DND-41 (cell line): ENCODE results near the gene MRPL27.

Experiments
- CTCF ChIP-seq: IDR thresholded peaks from 2 replicates; pipeline ENCODE4 v1.5.1; 2012; ENCODE audit warnings: borderline replicate concordance, low read length, moderate library complexity, mild to moderate bottlenecking; ENCODE audit not compliant: poor library complexity, severe bottlenecking; ENCODE audit errors: extremely low read depth
- EZH2 ChIP-seq: IDR thresholded peaks from 3 replicates; pipeline ENCODE4 v1.6.1; 2012; ENCODE audit warnings: borderline replicate concordance, low read depth, mild to moderate bottlenecking, moderate library complexity, low read length, inconsistent platforms; ENCODE audit not compliant: severe bottlenecking

GRCh38 chr17:50412188-50412732 is 39.3 kb upstream of the MRPL27 start:
- no peak for TF ChIP-seq CTCF
- TF ChIP-seq EZH2, result no peak
